ENCODE results near the gene C10orf90.

Gene C10orf90

GRCh38 chr10:126527645-126528314 is 142.7 kb downstream of the C10orf90 start:
- DNase-seq (ENCODE audit: extremely low read depth, low read depth), result no peak
- no peak for TF ChIP-seq CTCF (IDR thresholded peaks at IDR 0.05; ENCODE audit: low read depth, low read length)

GRCh38 chr10:126525326-126525725 is 145.2 kb downstream of the C10orf90 start:
- no peak for DNase-seq (ENCODE audit: extremely low read depth, low read depth)
- TF ChIP-seq CTCF (IDR thresholded peaks at IDR 0.05; ENCODE audit: low read depth, low read length), result no peak

GRCh38 chr10:126524526-126524925 is 146.0 kb downstream of the C10orf90 start:
- DNase-seq (ENCODE audit: extremely low read depth, low read depth), result no peak
- no peak for TF ChIP-seq CTCF (IDR thresholded peaks at IDR 0.05; ENCODE audit: low read depth, low read length)

- no peak for DNase-seq (ENCODE audit: extremely low read depth, low read depth)
- no peak for TF ChIP-seq CTCF (IDR thresholded peaks at IDR 0.05; ENCODE audit: low read depth, low read length)
These were observed 147.4 kb downstream of the C10orf90 start for GRCh38 chr10:126523071-126523470.

GRCh38 chr10:126521399-126521798 is 149.1 kb downstream of the C10orf90 start:
- TF ChIP-seq CTCF (IDR thresholded peaks at IDR 0.05; ENCODE audit: low read depth, low read length), result no peak
- no peak for DNase-seq (ENCODE audit: extremely low read depth, low read depth)

GRCh38 chr10:126520751-126521317 is 149.7 kb downstream of the C10orf90 start:
- no peak for DNase-seq (ENCODE audit: extremely low read depth, low read depth)
- TF ChIP-seq CTCF (IDR thresholded peaks at IDR 0.05; ENCODE audit: low read depth, low read length), result no peak

GRCh38 chr10:126519992-126520391 is 150.5 kb downstream of the C10orf90 start:
- no peak for DNase-seq (ENCODE audit: extremely low read depth, low read depth)
- no peak for TF ChIP-seq CTCF (IDR thresholded peaks at IDR 0.05; ENCODE audit: low read depth, low read length)
